PC-3 (cell line): ENCODE data around the gene RSKR.
"Not testable (repeated sequence)": the region's sequence is repeated elsewhere in the genome, so short reads cannot be mapped to it uniquely, and the experiment has no call there.

ENCODE experiments used
- EZH2 ChIP-seq: fragments of 300-600 bp; sonication (generic); IDR thresholded peaks from one replicate; pipeline ENCODE4 v1.6.1; 2017; ENCODE audit warnings: antibody characterized with exemption, mild to moderate bottlenecking, low read length; ENCODE audit not compliant: unreplicated experiment
- TF ChIP-seq, protein P1 (sequence below): fragments of 300-600 bp; sonication (generic); conservative IDR thresholded peaks from 2 replicates; pipeline ENCODE4 v1.5.1; 2017; ENCODE audit warnings: antibody characterized with exemption, low read depth, mild to moderate bottlenecking, low read length

DNA sequence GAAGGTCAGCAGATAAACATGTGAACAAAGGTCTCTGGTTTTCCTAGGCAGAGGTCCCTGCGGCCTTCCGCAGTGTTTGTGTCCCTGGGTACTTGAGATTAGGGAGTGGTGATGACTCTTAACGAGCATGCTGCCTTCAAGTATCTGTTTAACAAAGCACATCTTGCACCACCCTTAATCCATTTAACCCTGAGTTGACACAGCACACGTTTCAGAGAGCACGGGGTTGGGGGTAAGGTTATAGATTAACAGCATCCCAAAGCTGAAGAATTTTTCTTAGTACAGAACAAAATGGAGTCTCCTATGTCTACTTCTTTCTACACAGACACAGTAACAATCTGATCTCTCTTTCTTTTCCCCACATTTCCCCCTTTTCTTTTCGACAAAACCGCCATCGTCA lies 44.4 kb upstream of the RSKR start:
- TF ChIP-seq, protein P1, sequence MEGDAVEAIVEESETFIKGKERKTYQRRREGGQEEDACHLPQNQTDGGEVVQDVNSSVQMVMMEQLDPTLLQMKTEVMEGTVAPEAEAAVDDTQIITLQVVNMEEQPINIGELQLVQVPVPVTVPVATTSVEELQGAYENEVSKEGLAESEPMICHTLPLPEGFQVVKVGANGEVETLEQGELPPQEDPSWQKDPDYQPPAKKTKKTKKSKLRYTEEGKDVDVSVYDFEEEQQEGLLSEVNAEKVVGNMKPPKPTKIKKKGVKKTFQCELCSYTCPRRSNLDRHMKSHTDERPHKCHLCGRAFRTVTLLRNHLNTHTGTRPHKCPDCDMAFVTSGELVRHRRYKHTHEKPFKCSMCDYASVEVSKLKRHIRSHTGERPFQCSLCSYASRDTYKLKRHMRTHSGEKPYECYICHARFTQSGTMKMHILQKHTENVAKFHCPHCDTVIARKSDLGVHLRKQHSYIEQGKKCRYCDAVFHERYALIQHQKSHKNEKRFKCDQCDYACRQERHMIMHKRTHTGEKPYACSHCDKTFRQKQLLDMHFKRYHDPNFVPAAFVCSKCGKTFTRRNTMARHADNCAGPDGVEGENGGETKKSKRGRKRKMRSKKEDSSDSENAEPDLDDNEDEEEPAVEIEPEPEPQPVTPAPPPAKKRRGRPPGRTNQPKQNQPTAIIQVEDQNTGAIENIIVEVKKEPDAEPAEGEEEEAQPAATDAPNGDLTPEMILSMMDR, result not testable (repeated sequence)
- not testable (repeated sequence) for TF ChIP-seq EZH2
